Mucosa of descending colon (tissue), 3 donors: ENCODE data around the gene WDR44. TPM values are rescaled to one million over a fixed set of nuclear protein-coding genes. Genes with fewer than 3 reads are reported as not detected.

ENCODE experiments used
- ATAC-seq: fragments of 200-7000 bp; cut with Tn5 transposase; one replicate; pipeline ENCODE4 v1.9.1; 2020; ENCODE audit warnings: mild to moderate bottlenecking, moderate library complexity
- DNase-seq, 3 donors: peaks; one replicate each; pipeline ENCODE4 v3.0.0-alpha.2; 2020
- H3K36me3 ChIP-seq: fragments of 200-600 bp; one replicate; pipeline ENCODE4 v1.8.0; 2021; ENCODE audit warnings: low read depth, mild to moderate bottlenecking
- H3K4me1 ChIP-seq: fragments of 200-600 bp; one replicate; pipeline ENCODE4 v1.8.0; 2021; ENCODE audit warnings: low read depth, mild to moderate bottlenecking
- H3K4me3 ChIP-seq: fragments of 200-600 bp; one replicate; pipeline ENCODE4 v1.8.0; 2021; ENCODE audit warnings: mild to moderate bottlenecking
- H3K9me3 ChIP-seq: fragments of 200-600 bp; one replicate; pipeline ENCODE4 v1.8.0; 2021; ENCODE audit warnings: mild to moderate bottlenecking
- CTCF ChIP-seq: fragments of 200-600 bp; IDR thresholded peaks from one replicate; pipeline ENCODE4 v1.8.0; 2022; ENCODE audit warnings: antibody characterized with exemption, mild to moderate bottlenecking
- intact Hi-C, 2 donors: fragments of 100-400 bp; cut with DNase I in 1 of 2; cut with micrococcal nuclease in 1 of 2; formaldehyde crosslinking; loops; one replicate each; pipeline versions ENCODE4 v1.11.0 to v1.11.1; 2022; cut with DNase I, micrococcal nuclease
- total RNA-seq, 3 donors: library from RNA; stranded (reverse); fragmentation: NEBNext Ultra II Directional in 2 of 3; extraction: Animal tissue kit (Norgen Biotek cat#: 25700) in 2 of 3; gene quantifications; one replicate each; pipeline versions ENCODE4 v1.2.1 to v1.2.4, GENCODE V29; 2021 to 2023
- donor health status: DM: no; HTN: no; CAD: no; lungs with moderate emphysema.
- donor health status: DM: no; HTN: no; CAD: no.
- donor health status: DM: no; HTN: yes; CAD: no.

The WDR44 gene
- total RNA-seq, 3 donors from 2014 or later, result 9.6 to 15.0 (median 10.7) TPM

GRCh38 chrX:118329175-118329574, 16.7 kb upstream of the WDR44 start:
- ATAC-seq, result no peak
- no peak for TF ChIP-seq CTCF
- intact Hi-C loops, result no loop called here

GRCh38 chrX:118337687-118338086, 8.2 kb upstream of the WDR44 start:
- no peak for TF ChIP-seq CTCF
- intact Hi-C loops, result no loop called here

More at GRCh38 chrX:118329175-118329574, 16.7 kb upstream of the WDR44 start:
- no peak for DNase-seq
- Histone ChIP-seq H3K9me3 (no peaks in the 10 kb centered on the region), H3K4me3 (no peak overlapping the region), H3K36me3 (no peaks in the 10 kb centered on the region), H3K4me1 (no peaks in the 10 kb centered on the region)

GRCh38 chrX:118338930-118339329, 7.0 kb upstream of the WDR44 start:
- H3K36me3 ChIP-seq, result no peaks in the 10 kb centered on the region
- H3K4me3 ChIP-seq, result no peak overlapping the region
- no peak for TF ChIP-seq CTCF
- H3K9me3 ChIP-seq, result no peaks in the 10 kb centered on the region
- DNase-seq, result no peak
- no peaks in the 10 kb centered on the region for H3K4me1 ChIP-seq
- intact Hi-C loops, result no loop called here
- no peak for ATAC-seq

More at GRCh38 chrX:118337687-118338086, 8.2 kb upstream of the WDR44 start:
- no peaks in the 10 kb centered on the region for H3K9me3 ChIP-seq
- ATAC-seq (no peak), DNase-seq (no peak)
- no peak overlapping the region for H3K4me3 ChIP-seq
- H3K36me3 ChIP-seq, result no peaks in the 10 kb centered on the region
- H3K4me1 ChIP-seq, result no peaks in the 10 kb centered on the region

- Histone ChIP-seq H3K4me1 (peaks cover 2% of the 10 kb centered on the region), H3K36me3 (no peaks in the 10 kb centered on the region), H3K9me3 (no peaks in the 10 kb centered on the region), H3K4me3 (no peak overlapping the region)
- intact Hi-C loops, result no loop called here
- ATAC-seq, result no peak
- TF ChIP-seq CTCF, result no peak
- DNase-seq, result peak in 1 of 3 donors; percentile 7
Observed at GRCh38 chrX:118345045-118345463, 852 bp upstream of the WDR44 start.

GRCh38 chrX:118346258-118347094, 570 bp downstream of the WDR44 start:
- DNase-seq (peak; percentile 50 to 77 (median 71)), ATAC-seq (peak; percentile 41)
- no peak for TF ChIP-seq CTCF
- no peaks in the 10 kb centered on the region for H3K9me3 ChIP-seq
- H3K4me3 ChIP-seq, result peak overlapping the region; percentile 46
- intact Hi-C loops, result no loop called here
- peaks cover 2% of the 10 kb centered on the region for H3K4me1 ChIP-seq
- H3K36me3 ChIP-seq, result no peaks in the 10 kb centered on the region
